HG03103 (cell line): ENCODE measurements around the gene RAB31.
"Not testable (repeated sequence)": the region's sequence is repeated elsewhere in the genome, so short reads cannot be mapped to it uniquely, and the experiment has no call there.

Experiments used
- ATAC-seq: cut with Tn5 transposase; IDR thresholded peaks from one replicate; pipeline ENCODE4 v1.9.1; 2021; ENCODE audit warnings: low read depth; ENCODE audit not compliant: unreplicated experiment

Gene RAB31

GRCh38 chr18:9901377-9901776 lies 193.3 kb downstream of the RAB31 start:
- no peak for ATAC-seq

GRCh38 chr18:9902264-9902663 lies 194.2 kb downstream of the RAB31 start:
- ATAC-seq, result not testable (repeated sequence)

- no peak for ATAC-seq
Observed at GRCh38 chr18:9902832-9903231, 194.7 kb downstream of the RAB31 start.

GRCh38 chr18:9905401-9905922 lies 197.4 kb downstream of the RAB31 start:
- ATAC-seq, result no peak

- no peak for ATAC-seq
Observed at GRCh38 chr18:9906481-9906880, 198.4 kb downstream of the RAB31 start.

- no peak for ATAC-seq
Observed at GRCh38 chr18:9907867-9908266, 199.8 kb downstream of the RAB31 start.

GRCh38 chr18:9910071-9910470 lies 202.0 kb downstream of the RAB31 start:
- no peak for ATAC-seq

- ATAC-seq, result no peak
Observed at GRCh38 chr18:9910661-9911060, 202.6 kb downstream of the RAB31 start.

- ATAC-seq, result no peak
Observed at GRCh38 chr18:9911226-9911625, 203.1 kb downstream of the RAB31 start.
